HG03520 (cell line): Measurements from ENCODE around the gene EXOC7.
"Not testable (repeated sequence)": the region's sequence is repeated elsewhere in the genome, so short reads cannot be mapped to it uniquely, and the experiment has no call there.

Experiments used
- ATAC-seq: cut with Tn5 transposase; IDR thresholded peaks from one replicate; pipeline ENCODE4 v1.9.1; 2021; ENCODE audit warnings: mild to moderate bottlenecking, moderate library complexity; ENCODE audit not compliant: unreplicated experiment

EXOC7 gene

DNA sequence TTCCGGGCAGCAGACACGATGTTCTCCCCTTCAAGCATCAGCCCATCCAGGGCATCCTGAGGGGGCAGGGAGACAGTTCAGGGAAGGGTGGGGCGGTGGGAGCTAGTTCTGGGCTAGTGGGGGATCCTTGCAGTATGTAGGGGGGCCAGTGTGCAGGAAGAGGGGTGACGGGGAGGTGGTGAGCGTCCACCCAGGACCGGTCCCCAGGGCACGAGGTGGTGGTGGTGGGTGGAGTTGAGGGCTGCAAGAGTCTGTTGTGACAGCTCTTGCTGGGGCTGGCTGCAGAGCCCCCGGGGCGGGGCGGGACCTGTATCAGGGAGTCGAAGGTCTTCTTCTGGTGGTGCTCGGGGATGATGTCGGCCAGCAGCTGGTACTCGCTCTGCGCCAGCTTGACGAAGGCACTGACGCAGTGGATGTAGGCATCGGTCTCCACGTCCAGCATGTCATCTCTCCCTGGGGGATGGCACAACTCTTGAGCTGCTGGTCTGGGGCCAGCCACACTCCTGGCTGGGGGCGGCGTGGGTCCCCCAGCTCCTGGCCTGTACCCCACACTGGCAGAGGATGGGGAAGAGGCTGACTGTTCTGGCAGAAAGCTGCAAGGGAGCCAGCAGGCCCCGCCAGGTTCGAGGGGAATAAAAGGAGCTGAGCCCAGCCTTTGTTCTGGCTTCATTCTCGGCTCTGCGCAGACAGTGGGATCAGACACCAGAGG lies 14.6 kb downstream of the EXOC7 start:
- ATAC-seq: no peak

DNA sequence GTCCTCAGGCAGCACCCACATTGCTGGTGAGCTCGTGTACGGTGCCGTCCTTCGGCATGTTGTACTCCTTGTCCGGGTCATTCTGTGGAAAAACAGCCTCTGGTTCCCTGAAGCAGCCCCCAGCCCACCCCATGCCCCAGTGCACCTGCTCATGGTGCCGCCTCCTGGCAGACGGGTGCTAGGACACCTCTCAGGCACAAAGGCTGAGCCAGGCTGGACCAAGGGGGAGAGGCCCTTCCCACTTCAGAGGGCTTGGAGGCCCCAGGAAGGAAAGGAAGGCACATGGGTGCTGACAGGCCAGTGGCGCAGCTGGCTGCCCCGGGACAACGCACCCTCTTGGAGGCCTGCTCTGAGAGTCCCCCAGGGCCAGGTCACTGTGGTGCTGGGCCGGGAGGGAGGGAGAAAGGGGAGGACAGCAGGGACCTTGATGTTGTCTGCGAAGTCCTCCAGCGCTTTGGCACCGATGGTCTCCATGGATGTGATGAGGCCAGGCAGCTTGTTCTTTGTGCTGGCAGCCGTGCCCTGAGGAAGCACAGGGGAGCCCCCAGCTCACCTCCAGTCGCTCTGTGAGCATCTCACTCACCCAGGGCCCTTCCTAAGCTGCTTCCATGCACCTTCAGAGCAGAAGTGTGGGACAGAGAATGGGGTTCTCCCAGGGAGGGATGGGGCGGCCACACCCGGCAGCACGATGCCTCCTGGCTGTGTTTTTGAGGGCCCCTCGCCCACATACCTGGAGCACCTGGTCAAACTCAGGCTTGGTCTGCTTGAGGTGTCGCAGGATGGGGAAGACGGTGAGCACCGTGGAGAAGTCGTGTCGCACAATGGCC lies 15.3 kb downstream of the EXOC7 start:
- no peak for ATAC-seq

DNA sequence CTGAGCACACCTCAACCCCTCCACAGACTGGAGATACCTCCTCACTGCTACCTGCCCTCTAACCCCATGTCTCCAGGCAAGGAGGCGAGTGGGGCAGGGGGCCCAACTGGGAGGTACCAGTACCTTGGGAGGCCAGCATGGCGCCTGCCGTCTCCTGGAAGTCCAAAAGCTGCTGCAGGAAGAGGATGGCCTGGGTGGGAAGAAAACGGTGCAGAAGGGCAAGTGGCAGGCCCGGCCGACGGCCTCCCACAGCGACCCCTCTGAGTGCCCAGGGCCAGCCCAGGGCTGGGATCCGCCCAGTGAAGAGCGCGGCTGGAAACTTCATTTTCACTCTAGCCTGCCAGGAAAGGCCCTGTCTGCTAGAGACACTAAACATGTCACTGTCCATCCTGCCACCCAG lies 16.1 kb downstream of the EXOC7 start:
- no peak for ATAC-seq

DNA sequence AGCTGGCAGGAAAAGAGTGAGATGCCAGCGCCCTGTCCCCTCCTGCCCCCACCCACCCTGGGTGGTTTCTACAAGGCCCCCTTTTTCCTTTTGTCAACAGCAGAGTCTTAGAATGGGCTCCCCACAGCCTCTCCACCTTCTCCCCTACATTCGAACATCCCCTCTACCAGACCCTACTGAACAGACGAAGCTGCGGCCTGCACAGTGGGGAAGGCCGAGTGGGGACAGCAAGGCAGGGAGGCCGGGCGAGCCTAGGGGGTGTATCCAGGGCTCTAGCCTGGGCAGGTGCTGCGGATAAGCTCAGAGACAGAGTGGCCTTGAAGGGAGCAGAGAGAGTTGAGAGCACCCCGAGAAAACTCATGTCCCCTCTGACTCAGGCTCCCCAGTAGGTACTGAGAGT lies 17.2 kb downstream of the EXOC7 start:
- ATAC-seq: no peak

DNA sequence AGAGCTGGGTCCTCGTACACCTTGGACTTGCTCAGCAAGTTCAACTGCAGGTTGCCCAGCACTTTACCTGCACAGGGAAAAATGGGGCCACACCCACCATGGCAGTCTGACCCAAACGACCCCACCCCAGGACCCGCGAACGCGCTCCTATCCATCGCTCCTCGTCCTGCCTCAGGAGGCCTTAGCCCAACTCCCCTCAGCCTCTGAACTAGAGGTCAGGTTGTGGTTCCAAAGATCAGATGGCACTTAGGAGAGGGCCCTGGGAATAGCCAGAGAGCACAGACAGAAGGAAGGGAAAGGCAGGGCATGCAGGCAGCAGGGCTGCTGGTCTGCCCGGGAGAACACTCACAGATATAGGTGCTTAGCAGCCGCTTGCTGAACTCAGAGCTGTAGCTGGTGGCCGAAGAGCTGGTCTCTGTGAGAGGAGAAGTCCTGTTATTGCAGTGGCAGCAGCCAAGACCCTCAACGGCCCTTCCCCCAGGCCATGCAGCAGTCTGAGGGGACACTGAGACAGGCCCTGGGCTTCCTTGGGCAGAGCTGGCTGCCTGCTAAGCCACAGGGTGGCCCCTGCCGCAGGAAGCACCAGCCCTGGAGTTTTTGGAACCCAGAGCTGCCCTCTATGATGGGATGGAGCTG lies 17.7 kb downstream of the EXOC7 start:
- no peak for ATAC-seq

DNA sequence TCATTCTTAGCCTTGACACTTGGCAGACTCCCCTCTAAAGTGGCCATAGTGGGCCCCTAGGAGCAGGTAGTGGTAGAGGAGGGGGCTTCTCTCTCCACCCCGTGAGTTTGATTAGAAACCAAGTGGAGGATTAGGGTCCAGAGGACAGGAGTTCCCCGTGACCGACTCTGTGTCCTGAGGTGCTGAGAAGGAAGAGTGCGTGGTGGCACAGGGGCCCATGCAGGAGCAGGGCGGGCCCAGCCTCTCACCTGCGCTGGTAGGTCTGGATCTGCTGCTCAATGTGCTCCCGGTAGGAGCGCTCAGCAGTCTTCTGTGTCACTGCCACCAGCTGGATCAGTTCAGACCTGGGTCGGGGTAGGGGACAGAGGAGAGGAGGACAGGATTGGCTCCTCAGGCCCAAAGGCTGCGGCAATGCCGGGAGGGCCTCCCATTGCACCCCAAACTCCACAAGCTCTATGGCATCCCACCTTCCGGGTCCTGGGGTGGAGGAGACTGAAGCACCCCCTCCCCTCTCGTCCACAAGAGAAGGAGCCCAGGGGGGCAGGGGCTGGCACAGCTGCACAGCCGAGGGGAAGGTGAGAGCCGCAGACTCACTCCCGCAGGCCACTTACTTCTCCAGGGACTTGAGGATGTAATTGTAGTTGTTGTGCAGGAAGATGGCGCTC lies 18.4 kb downstream of the EXOC7 start:
- ATAC-seq: no peak

DNA sequence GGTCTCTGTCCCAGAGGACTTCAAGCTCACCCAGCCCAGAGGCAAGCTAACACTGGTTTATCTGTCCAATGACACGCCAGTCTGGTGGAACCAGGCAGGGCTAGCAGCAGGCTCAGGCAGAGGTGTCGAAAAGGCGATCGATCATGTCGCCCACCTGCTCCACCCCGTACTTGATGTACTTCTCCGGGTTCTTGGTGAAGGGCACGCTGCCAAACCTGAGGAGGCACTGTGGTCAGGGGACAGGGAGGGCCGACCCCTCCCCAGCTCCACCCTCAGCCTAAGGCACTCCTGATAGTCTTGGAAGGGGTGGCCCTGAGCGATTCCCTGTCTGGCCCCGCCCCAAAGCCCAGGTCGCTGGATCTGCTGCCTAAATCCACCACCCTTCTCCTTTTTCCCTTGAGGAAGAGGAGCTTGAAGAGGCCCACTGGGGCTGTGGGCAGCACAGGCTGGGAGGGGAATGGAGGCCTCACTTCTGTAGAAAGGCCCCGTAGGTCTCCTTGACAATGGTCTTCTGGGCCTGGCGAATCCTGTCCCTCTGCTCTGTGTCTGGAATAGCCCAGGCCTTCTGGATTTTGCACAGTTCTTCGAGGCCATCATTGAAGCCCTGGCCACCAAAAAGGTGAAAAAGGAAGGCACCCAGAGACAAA lies 19.9 kb downstream of the EXOC7 start:
- no peak for ATAC-seq

DNA sequence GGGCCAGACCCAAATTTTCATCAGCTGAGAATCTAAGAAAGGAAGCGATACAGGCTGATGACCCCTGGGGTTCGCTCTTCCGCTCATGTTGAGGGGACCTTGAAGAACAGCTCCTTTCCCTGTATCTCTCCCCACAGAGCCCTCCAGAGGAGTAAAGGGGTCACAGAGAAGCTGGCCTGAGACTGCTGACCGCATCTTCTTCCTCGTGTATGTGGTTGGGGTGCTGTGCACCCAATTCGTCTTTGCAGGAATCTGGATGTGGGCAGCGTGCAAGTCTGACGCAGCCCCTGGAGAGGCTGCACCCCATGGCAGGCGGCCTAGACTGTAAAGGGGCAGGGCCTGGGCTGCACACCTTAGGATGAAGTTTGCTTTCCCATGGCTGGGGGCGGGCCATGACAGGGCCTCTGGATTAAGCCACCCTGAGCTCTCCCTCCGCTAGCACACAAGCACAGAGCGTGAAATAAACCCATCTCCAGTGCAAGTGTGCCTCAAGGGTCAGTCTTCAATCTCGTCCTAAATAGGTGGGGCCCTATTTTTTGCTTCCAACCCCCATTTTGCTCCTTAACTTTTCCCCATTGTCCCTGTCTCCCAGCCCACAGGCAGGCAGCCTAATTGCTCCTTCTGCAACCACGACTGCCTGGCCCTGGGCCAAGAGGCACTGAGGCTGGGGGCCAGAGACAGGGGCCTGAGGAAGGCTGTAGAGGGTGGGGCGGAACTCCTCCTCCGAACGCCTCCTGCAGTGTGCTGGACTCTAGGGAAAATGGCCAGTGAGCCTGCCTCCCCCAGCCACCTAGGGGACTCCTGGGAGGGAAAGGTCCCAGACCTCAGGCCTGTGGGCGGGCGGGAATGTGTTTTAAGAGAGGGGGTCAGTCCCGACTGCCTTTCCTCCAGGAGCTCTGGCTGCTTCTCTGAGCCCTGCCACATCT lies 21.0 kb downstream of the EXOC7 start:
- no peak for ATAC-seq

DNA sequence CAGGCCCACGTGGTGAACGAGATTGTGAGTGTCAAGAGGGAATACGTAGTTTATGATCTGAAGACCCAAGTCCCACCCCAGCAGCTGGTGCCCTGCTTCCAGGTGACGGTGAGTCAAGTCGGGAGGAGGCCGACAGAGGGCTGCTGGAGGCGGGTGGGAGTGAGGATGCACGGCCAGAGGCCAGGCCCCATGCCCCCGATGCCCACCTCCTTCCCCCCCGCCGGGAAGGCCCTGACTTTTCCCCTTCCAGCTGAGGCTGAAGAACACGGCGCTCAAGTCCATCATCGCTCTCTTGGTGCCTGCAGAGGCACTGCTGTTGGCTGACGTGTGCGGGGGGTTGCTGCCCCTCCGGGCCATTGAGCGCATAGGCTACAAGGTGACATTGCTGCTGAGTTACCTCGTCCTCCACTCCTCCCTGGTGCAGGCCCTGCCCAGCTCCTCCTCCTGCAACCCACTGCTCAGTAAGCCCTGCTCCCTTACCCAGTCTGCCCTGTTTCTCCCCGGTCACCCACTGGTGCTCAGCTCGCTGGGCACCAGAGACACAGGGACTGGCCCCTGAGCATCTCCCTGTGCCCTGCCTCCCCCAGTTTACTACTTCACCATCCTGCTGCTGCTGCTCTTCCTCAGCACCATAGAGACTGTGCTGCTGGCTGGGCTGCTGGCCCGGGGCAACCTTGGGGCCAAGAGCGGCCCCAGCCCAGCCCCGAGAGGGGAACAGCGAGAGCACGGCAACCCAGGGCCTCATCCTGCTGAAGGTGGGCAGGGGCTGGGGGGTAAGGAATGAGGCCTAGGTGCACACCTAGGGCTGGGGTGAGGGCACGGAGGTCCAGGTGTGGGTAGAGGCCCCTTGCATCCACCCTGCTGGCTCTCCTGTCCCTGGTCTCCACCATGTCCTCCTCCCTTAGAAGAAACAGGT lies 22.0 kb downstream of the EXOC7 start:
- no peak for ATAC-seq

DNA sequence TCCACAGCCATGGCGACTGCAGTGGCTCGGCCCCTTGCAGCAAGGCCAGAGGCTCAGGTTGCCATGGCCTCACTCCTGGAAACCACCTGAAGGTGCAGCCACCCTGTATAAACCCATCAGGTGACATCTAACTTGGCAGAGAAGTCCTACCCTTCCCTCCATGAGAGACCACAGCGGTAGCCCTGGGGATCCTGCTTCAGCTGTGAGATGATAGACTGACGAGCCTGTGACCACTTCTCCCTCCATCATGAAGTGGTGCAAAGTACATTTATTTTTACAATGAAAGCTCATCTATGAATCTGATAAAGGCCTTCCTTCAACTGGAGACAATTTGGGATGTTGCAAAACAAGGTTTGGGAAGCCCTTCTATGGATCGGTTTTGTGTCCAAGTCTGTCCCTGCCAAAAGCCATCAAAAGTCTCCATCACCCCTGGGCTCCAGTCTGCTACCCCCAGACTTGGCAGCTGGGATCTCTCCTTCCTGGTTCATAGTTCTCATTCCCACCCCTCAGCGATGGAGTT lies 22.8 kb downstream of the EXOC7 start:
- no peak for ATAC-seq

DNA sequence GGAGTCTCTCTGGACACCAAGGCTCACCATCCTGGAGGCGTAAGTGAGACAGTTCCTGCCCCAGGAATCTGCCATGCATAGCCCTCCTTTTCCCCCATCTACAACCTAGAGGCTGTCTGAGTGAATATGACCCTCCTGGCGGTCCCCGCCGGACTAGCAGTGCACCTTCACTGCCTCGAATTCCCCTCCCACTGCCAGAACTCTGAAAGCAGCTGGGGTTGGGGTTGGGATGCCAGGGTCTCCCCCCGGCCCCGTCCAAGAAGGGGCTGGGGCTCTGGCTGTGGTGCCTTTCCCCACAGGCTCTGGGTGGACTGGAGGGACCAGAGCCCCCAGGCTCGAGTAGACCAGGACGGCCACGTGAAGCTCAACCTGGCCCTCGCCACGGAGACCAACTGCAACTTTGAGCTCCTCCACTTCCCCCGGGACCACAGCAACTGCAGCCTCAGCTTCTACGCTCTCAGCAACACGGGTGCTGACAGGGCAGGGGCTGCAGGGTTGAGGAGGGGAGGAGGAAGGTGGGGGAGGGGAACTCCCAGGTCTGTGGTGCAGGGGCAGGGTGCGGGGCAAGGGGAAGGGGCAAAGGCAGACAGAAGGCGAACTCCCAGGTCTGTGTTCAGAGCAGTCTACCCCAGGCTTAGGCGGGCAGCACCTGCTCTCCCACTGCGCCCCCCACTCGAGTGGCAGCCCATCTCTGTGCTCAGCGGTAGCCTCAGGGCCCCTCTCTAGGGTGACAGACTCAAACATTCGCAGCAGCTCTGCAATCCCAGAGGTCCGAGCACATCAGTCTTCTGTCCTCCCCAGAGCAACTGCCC lies 23.4 kb downstream of the EXOC7 start:
- no peak for ATAC-seq

DNA sequence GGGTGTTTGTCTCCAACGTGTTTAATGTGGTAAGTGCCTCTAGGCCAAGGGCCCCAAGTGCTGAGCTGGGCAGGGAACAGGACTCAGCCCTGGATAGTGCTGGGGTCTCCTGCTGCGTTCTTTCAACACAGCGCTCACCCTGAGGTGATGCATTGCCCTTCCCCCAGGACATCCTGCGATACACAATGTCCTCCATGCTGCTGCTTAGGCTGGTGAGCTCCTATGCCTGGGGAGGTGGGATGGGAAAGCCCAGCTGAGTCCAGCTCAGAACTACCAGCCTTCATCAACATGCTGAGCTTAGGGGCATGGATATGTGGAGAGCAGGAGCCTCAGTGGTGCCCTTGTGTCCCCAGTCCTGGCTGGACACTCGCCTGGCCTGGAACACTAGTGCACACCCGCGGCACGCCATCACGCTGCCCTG lies 24.0 kb downstream of the EXOC7 start:
- ATAC-seq: no peak

DNA sequence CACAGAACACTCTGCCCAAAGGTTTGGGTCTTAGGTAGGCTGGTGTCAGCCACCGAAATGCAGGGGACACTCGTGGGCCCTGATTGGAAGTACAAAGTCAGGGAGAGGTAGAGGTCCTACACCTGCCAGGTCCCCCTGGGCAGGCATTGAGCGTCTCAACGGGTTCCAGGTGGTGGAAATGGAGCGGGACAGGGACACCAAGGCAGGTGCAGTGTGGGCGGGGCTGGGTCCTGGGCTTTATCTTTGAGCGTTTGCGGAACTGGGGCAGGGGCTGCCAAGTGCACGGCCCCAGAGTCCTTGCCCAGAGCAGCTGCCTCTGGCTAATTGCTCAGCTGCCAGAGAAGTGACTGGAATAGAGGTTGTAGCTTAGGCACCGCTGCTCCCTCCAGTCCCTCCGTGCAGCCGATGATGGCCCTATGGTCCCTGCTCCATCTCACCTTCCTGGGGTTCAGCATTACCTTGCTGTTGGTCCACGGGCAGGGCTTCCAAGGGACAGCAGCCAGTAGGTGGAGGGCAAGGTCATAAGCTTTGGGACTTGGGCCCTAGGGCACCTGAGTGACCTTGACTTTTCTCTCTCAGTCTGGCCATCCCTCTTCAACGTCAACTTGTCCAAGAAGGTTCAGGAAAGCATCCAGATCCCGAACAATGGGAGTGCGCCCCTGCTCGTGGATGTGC lies 24.6 kb downstream of the EXOC7 start, which contains the start of gene ZACN:
ZACN (plus strand) TSS at position 323 of the 675 bp plus-strand sequence; CDS start at position 406, 83 bp downstream.
- ATAC-seq: no peak

DNA sequence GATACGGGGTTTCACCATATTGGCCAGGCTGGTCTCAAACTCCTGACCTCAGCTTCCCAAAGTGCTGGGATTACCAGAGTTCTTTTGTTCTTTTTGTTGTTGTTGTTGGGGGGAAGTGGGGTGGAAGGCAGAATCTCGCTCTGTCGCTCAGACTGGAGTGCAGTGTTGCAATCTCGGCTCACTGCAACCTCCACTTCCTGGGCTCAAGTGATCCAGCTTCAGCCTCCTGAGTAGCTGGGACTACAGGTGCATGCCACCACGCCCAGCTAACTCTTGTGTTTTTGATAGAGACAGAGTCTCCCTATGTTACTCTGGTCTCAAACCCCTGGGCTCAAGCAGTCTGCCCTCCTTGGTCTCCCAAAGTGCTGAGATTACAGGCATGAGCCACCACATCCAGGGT lies 25.2 kb downstream of the EXOC7 start:
- not testable (repeated sequence) for ATAC-seq

DNA sequence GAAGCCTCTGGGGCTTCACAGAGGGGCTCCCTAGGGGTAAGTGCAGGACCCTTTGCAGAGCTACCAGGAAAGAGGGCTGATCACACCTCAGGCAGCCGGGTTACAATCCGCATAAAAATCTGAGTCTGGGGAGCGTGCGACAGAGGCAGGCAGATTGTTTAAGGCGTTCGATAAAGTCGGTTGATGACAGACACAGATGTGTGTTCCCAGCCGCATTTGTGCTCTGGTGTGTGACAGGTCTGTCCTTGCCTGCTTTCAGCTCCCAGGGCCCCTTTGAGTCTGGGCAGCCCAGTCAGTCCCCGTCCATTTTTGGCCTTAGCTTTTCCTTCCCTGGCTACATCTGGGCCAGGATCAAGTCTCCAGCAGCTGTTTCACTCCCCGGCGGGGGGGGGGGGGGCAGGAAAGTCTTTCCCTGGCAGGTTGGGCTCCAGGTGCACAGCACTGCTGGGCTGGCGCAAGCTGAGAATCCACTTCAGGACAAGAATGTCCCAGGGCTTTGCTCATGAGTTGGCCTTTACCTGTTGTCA lies 25.9 kb downstream of the EXOC7 start:
- no peak for ATAC-seq

DNA sequence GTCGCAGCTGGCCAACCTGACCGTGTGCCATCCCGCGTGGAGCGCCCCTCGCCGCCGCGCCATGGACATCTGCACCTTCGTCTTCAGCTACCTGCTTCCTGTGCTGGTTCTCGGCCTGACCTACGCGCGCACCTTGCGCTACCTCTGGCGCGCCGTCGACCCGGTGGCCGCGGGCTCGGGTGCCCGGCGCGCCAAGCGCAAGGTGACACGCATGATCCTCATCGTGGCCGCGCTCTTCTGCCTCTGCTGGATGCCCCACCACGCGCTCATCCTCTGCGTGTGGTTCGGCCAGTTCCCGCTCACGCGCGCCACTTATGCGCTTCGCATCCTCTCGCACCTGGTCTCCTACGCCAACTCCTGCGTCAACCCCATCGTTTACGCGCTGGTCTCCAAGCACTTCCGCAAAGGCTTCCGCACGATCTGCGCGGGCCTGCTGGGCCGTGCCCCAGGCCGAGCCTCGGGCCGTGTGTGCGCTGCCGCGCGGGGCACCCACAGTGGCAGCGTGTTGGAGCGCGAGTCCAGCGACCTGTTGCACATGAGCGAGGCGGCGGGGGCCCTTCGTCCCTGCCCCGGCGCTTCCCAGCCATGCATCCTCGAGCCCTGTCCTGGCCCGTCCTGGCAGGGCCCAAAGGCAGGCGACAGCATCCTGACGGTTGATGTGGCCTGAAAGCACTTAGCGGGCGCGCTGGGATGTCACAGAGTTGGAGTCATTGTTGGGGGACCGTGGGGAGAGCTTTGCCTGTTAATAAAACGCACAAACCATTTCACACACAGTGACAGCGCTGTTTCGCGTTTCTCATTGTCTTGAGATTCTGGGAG lies 26.6 kb downstream of the EXOC7 start:
- no peak for ATAC-seq
